Measurements from ENCODE around the gene TRRAP. TPM values are rescaled to one million over a fixed set of nuclear protein-coding genes. Genes with fewer than 3 reads are reported as not detected.

TRRAP gene
- total and polyA plus RNA-seq, 2 experiments from 2014 or later: 9.0 to 39.4 TPM

DNA sequence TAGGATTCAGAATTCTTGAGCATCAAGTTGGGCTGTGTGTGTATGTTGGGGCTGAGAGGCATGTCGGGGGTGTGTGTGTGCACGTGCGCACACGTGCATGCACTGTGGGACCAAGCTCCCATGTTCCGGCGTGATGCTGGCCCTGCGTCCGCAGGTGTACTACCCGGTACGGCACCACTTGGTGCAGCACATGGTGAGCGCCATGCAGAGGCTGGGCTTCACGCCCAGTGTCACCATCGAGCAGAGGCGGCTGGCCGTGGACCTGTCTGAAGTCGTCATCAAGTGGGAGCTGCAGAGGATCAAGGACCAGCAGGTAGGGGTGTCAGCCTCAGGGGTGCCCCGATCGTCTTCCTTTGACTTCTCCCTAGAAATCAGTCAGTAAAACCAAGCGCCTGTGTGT is 77.7 kb downstream of the TRRAP start:
- DNase-seq (ENCODE audit: low read depth in 1 of 2, low spot score in 1 of 2): no peak
- TF ChIP-seq, protein P1, sequence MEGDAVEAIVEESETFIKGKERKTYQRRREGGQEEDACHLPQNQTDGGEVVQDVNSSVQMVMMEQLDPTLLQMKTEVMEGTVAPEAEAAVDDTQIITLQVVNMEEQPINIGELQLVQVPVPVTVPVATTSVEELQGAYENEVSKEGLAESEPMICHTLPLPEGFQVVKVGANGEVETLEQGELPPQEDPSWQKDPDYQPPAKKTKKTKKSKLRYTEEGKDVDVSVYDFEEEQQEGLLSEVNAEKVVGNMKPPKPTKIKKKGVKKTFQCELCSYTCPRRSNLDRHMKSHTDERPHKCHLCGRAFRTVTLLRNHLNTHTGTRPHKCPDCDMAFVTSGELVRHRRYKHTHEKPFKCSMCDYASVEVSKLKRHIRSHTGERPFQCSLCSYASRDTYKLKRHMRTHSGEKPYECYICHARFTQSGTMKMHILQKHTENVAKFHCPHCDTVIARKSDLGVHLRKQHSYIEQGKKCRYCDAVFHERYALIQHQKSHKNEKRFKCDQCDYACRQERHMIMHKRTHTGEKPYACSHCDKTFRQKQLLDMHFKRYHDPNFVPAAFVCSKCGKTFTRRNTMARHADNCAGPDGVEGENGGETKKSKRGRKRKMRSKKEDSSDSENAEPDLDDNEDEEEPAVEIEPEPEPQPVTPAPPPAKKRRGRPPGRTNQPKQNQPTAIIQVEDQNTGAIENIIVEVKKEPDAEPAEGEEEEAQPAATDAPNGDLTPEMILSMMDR (IDR thresholded peaks at IDR 0.05; ENCODE audit: low read depth, low read length): no peak
- Histone ChIP-seq H3K9me3 (ENCODE audit: low read depth) (no peaks in the 10 kb centered on the region), H3K36me3 (peaks cover 89% of the 10 kb centered on the region), H3K27ac (no peak overlapping the region), H3K4me3 (no peak overlapping the region), H3K27me3 (no peaks in the 10 kb centered on the region), H3K4me1 (ENCODE audit: low read depth) (no peaks in the 10 kb centered on the region)

DNA sequence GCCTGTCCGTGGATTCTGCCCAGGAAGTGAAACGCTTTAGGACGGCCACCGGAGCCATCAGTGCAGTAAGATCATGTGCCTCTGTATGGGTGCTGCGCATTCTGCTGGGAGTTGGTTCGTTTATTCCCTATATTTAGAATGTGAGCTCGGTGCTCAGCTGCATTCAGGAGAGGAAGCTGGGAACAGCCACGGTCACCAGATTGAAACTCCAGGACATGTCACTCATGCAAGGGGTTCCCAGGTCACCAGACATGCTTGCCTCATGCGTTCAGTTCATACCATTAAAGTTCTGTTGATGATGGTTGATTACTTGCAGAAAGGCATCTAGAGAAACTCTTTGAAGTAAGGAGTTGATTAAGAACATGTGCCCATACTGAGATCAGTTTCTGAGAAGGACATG is 78.1 kb downstream of the TRRAP start:
- DNase-seq (ENCODE audit: low read depth in 1 of 2, low spot score in 1 of 2): no peak
- Histone ChIP-seq H3K27ac (no peak overlapping the region), H3K9me3 (ENCODE audit: low read depth) (no peaks in the 10 kb centered on the region), H3K36me3 (peaks cover 89% of the 10 kb centered on the region), H3K27me3 (no peaks in the 10 kb centered on the region), H3K4me3 (no peak overlapping the region), H3K4me1 (ENCODE audit: low read depth) (no peaks in the 10 kb centered on the region)
- TF ChIP-seq, protein P1 (IDR thresholded peaks at IDR 0.05; ENCODE audit: low read depth, low read length): no peak

DNA sequence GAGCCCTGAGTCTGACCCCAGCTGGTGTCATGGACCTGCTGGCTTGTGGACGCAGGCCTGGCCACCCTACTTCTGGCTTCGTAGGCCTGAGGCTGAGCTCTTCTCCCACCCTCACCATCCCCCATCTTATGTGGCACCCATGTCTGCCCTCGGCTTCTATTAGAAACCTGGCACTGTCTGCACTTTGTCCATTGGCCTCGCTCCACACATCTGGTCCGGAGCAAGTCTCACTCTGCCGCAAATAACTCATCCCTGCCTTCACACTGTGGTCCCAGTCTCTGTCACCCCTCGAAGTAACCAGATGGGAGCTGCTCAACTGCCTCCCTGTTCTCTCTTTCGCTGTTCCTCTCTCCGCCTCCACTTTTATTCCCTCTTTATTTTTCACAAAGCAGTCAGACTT is 78.6 kb downstream of the TRRAP start:
- no peaks in the 10 kb centered on the region for H3K4me1 ChIP-seq (ENCODE audit: low read depth)
- no peak for DNase-seq (ENCODE audit: low read depth in 1 of 2, low spot score in 1 of 2)
- TF ChIP-seq, protein P1 (IDR thresholded peaks at IDR 0.05; ENCODE audit: low read depth, low read length): no peak
- no peak overlapping the region for H3K4me3 ChIP-seq
- peaks cover 89% of the 10 kb centered on the region for H3K36me3 ChIP-seq
- H3K27ac ChIP-seq: no peak overlapping the region
- H3K9me3 ChIP-seq (ENCODE audit: low read depth): no peaks in the 10 kb centered on the region
- H3K27me3 ChIP-seq: no peaks in the 10 kb centered on the region

DNA sequence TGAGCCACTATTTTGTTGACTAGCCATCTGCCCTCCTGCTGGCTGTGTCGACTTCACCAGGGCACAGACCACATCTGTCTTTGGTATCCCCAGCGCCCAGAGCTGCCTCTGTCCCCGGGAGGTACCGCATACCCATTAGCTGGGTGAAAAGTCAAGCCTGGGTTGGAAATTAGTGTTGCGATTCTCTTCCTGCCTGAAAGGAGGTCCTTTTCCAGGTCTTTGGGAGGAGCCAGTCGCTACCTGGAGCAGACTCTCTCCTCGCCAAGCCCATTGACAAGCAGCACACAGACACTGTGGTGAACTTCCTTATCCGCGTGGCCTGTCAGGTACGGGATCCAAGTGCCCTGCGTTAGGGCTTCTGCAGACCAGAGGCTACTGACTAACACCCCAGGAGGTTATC is 79.4 kb downstream of the TRRAP start:
- DNase-seq (ENCODE audit: low read depth in 1 of 2, low spot score in 1 of 2): no peak
- no peak overlapping the region for H3K27ac ChIP-seq
- H3K36me3 ChIP-seq: peaks cover 91% of the 10 kb centered on the region
- H3K4me3 ChIP-seq: no peak overlapping the region
- no peaks in the 10 kb centered on the region for H3K9me3 ChIP-seq (ENCODE audit: low read depth)
- no peaks in the 10 kb centered on the region for H3K4me1 ChIP-seq (ENCODE audit: low read depth)
- TF ChIP-seq, protein P1 (IDR thresholded peaks at IDR 0.05; ENCODE audit: low read depth, low read length): no peak
- H3K27me3 ChIP-seq: no peaks in the 10 kb centered on the region

DNA sequence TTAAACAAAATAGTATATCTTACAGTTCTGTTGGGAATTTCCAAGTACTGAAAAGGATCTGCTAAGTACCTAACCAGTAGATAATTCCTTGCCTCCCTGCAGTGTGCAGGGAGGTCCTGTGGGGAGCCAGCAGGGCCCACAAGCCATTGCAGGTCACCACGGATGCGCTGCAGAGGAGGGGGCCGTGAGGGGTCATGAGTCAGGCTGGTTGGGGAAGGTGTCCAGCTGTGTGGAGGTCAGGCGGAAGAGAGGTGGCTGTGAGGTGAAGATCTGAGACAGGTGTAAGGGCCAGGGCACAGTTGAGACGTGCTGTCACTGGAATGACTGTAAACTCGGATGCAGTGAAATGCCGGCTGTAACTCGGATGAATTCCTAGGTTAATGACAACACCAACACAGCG is 80.6 kb downstream of the TRRAP start:
- no peak overlapping the region for H3K4me3 ChIP-seq
- no peak overlapping the region for H3K27ac ChIP-seq
- DNase-seq (ENCODE audit: low read depth in 1 of 2, low spot score in 1 of 2): no peak
- H3K36me3 ChIP-seq: peaks cover 91% of the 10 kb centered on the region
- H3K9me3 ChIP-seq (ENCODE audit: low read depth): no peaks in the 10 kb centered on the region
- TF ChIP-seq, protein P1 (IDR thresholded peaks at IDR 0.05; ENCODE audit: low read depth, low read length): no peak
- H3K4me1 ChIP-seq (ENCODE audit: low read depth): no peaks in the 10 kb centered on the region
- H3K27me3 ChIP-seq: no peaks in the 10 kb centered on the region

DNA sequence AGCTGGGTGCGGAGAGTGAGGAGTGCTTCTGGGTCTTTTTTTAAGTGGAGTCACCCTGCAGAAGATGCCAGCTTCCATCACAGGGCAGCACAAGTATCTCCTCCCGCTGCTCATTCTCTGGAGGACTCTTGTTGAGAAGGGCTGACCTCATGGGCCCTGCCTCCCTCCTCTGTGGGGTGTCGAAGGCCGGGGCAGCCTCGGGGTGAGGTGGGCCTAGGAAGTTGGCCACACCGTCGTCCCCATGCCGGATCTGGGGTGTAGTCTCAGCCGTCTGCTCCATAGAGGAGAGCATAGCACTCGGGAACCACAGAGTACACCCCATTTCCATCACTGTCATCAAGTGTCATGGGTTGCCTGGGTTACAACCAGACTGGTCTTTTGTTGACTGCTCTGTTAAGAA is 85.0 kb downstream of the TRRAP start:
- Histone ChIP-seq H3K27me3 (no peaks in the 10 kb centered on the region), H3K4me3 (no peak overlapping the region), H3K36me3 (peaks cover 93% of the 10 kb centered on the region), H3K27ac (no peak overlapping the region), H3K4me1 (ENCODE audit: low read depth) (no peaks in the 10 kb centered on the region), H3K9me3 (ENCODE audit: low read depth) (no peaks in the 10 kb centered on the region)
- DNase-seq (ENCODE audit: low read depth in 1 of 2, low spot score in 1 of 2): no peak
- TF ChIP-seq, protein P1 (IDR thresholded peaks at IDR 0.05; ENCODE audit: low read depth, low read length): no peak
